NCI-H1105 treated with DMSO at 0.1 percent for 48 hours (cell line): ENCODE measurements around the gene ZFP1.
"Not testable (repeated sequence)": the region's sequence is repeated elsewhere in the genome, so short reads cannot be mapped to it uniquely, and the experiment has no call there.

ENCODE experiments used
- DNase-seq: peaks from one replicate; lab custom pipeline; 2025; lab: John Stamatoyannopoulos, UW

ZFP1 gene

GRCh38 chr16:75204410-75204758 lies 56.1 kb downstream of the ZFP1 start:
- DNase-seq = no peak

- not testable (repeated sequence) for DNase-seq
Observed at GRCh38 chr16:75204905-75205304, 56.6 kb downstream of the ZFP1 start.

GRCh38 chr16:75205438-75205837 lies 57.1 kb downstream of the ZFP1 start:
- DNase-seq = not testable (repeated sequence)

GRCh38 chr16:75205961-75206748 lies 57.8 kb downstream of the ZFP1 start:
- DNase-seq = not testable (repeated sequence)

- DNase-seq = no peak
Observed at GRCh38 chr16:75206749-75207451, 58.6 kb downstream of the ZFP1 start, which contains the start of gene CTRB2. Gene CTRB2 (minus strand): TSS chr16:75207161. CDS start chr16:75207141, 20 bp downstream.

GRCh38 chr16:75207831-75208230 lies 59.5 kb downstream of the ZFP1 start:
- no peak for DNase-seq

GRCh38 chr16:75208242-75208825 lies 60.0 kb downstream of the ZFP1 start:
- DNase-seq = no peak

GRCh38 chr16:75208861-75209505 lies 60.7 kb downstream of the ZFP1 start:
- DNase-seq = no peak

- not testable (repeated sequence) for DNase-seq
Observed at GRCh38 chr16:75209514-75209913, 61.2 kb downstream of the ZFP1 start.

- no peak for DNase-seq
Observed at GRCh38 chr16:75209944-75210343, 61.6 kb downstream of the ZFP1 start.

- not testable (repeated sequence) for DNase-seq
Observed at GRCh38 chr16:75211286-75211685, 63.0 kb downstream of the ZFP1 start.

GRCh38 chr16:75216127-75216526 lies 67.8 kb downstream of the ZFP1 start:
- no peak for DNase-seq

- DNase-seq = no peak
Observed at GRCh38 chr16:75216576-75216975, 68.3 kb downstream of the ZFP1 start.

- no peak for DNase-seq
Observed at GRCh38 chr16:75217389-75217851, 69.1 kb downstream of the ZFP1 start.

- no peak for DNase-seq
Observed at GRCh38 chr16:75218256-75219076, 70.1 kb downstream of the ZFP1 start, which contains the start of gene CTRB1. Gene CTRB1 (plus strand): TSS chr16:75218988. CDS start chr16:75219008, 20 bp downstream.

- DNase-seq = no peak
Observed at GRCh38 chr16:75219088-75219487, 70.8 kb downstream of the ZFP1 start.

GRCh38 chr16:75219838-75220237 lies 71.5 kb downstream of the ZFP1 start:
- DNase-seq = no peak
